Measurements from ENCODE around the gene VAV3.
A peak's percentile ranks its signal among the peaks of the same experiment; 100 is the strongest.

Gene VAV3

GRCh38 chr1:107804134-107804533, 160.8 kb downstream of the VAV3 start:
- Histone ChIP-seq H3K9me3 (ENCODE audit: control insufficient read depth, insufficient read depth, low read length) (peaks cover 13% of the 10 kb centered on the region; the same call in 1 of the 2 replicates), H3K9me2 (replicated peaks; ENCODE audit: control insufficient read depth, low read length) (no peaks in the 10 kb centered on the region), H3K4me3 (ENCODE audit: low read length) (peak overlapping the region; percentile 51)

GRCh38 chr1:107803579-107803978, 161.4 kb downstream of the VAV3 start:
- Histone ChIP-seq H3K27me3 (ENCODE audit: control insufficient read depth, low read length) (no peaks in the 10 kb centered on the region), H3K4me3 (ENCODE audit: low read length) (peak overlapping the region; percentile 51), H3K9me2 (replicated peaks; ENCODE audit: control insufficient read depth, low read length) (no peaks in the 10 kb centered on the region), H3F3A (ENCODE audit: control insufficient read depth, insufficient read depth) (peaks cover 5% of the 10 kb centered on the region; the same call in 1 of the 2 replicates), H3K9me3 (ENCODE audit: control insufficient read depth, insufficient read depth, low read length) (peaks cover 13% of the 10 kb centered on the region; the same call in 1 of the 2 replicates), H3K36me3 (ENCODE audit: control insufficient read depth, low read length) (no peaks in the 10 kb centered on the region), H3K4me2 (ENCODE audit: low read length) (peak overlapping the region; percentile 71), H3K4me1 (ENCODE audit: control insufficient read depth, low read length) (peaks cover 66% of the 10 kb centered on the region), H3K27ac (ENCODE audit: low read depth, low read length) (peak overlapping the region; percentile 69), H3K79me2 (ENCODE audit: control insufficient read depth, low read length) (no peaks in the 10 kb centered on the region), H4K20me1 (ENCODE audit: control insufficient read depth, insufficient read depth, low read depth, low read length) (no peaks in the 10 kb centered on the region)
- no peak for TF ChIP-seq EZH2phosphoT487 (IDR thresholded peaks at IDR 0.05; ENCODE audit: borderline replicate concordance, low read length)

More at GRCh38 chr1:107804134-107804533, 160.8 kb downstream of the VAV3 start:
- peaks cover 60% of the 10 kb centered on the region for H3K4me1 ChIP-seq (ENCODE audit: control insufficient read depth, low read length)
- TF ChIP-seq CTCF (IDR thresholded peaks at IDR 0.05; ENCODE audit: low read depth, low read length, poor library complexity, severe bottlenecking), result no peak
- peak overlapping the region; percentile 71 for H3K4me2 ChIP-seq (ENCODE audit: low read length)
- H3K27me3 ChIP-seq (ENCODE audit: control insufficient read depth, low read length), result no peaks in the 10 kb centered on the region
- no peaks in the 10 kb centered on the region for H4K20me1 ChIP-seq (ENCODE audit: control insufficient read depth, insufficient read depth, low read depth, low read length)
- H3F3A ChIP-seq (ENCODE audit: control insufficient read depth, insufficient read depth), result peaks cover 4% of the 10 kb centered on the region; the same call in 1 of the 2 replicates
- no peaks in the 10 kb centered on the region for H3K36me3 ChIP-seq (ENCODE audit: control insufficient read depth, low read length)
- H3K79me2 ChIP-seq (ENCODE audit: control insufficient read depth, low read length), result no peaks in the 10 kb centered on the region
- peak overlapping the region; percentile 69 for H3K27ac ChIP-seq (ENCODE audit: low read depth, low read length)

- Histone ChIP-seq H3K4me2 (ENCODE audit: low read length) (peak overlapping the region; percentile 71; the same call in 1 of the 2 replicates), H3K27ac (ENCODE audit: low read depth, low read length) (no peak overlapping the region)
Observed at GRCh38 chr1:107802654-107803053, 162.3 kb downstream of the VAV3 start.

More at GRCh38 chr1:107802654-107803053, 162.3 kb downstream of the VAV3 start:
- Histone ChIP-seq H3K4me1 (ENCODE audit: control insufficient read depth, low read length) (peaks cover 73% of the 10 kb centered on the region), H3K9me2 (replicated peaks; ENCODE audit: control insufficient read depth, low read length) (no peaks in the 10 kb centered on the region), H3K27me3 (ENCODE audit: control insufficient read depth, low read length) (no peaks in the 10 kb centered on the region), H3K9me3 (ENCODE audit: control insufficient read depth, insufficient read depth, low read length) (peaks cover 13% of the 10 kb centered on the region; the same call in 1 of the 2 replicates), H3F3A (ENCODE audit: control insufficient read depth, insufficient read depth) (peaks cover 7% of the 10 kb centered on the region; the same call in 1 of the 2 replicates), H3K4me3 (ENCODE audit: low read length) (no peak overlapping the region), H4K20me1 (ENCODE audit: control insufficient read depth, insufficient read depth, low read depth, low read length) (no peaks in the 10 kb centered on the region), H3K36me3 (ENCODE audit: control insufficient read depth, low read length) (no peaks in the 10 kb centered on the region), H3K79me2 (ENCODE audit: control insufficient read depth, low read length) (no peaks in the 10 kb centered on the region)
- TF ChIP-seq EZH2phosphoT487 (IDR thresholded peaks at IDR 0.05; ENCODE audit: borderline replicate concordance, low read length) (no peak), CTCF (IDR thresholded peaks at IDR 0.05; ENCODE audit: low read depth, low read length, poor library complexity, severe bottlenecking) (no peak)
